Measurements from ENCODE around the gene DHX16.

GRCh38 chr6:30612213-30612612 is 60.6 kb downstream of the DHX16 start:
- TF ChIP-seq CTCF (IDR thresholded peaks at IDR 0.05) = peak in 1 of 4 experiments; percentile 27
- TF ChIP-seq POLR2A (IDR thresholded peaks at IDR 0.05) = no peak

Measured in uterus (tissue), 2 donors.